Measurements from ENCODE around the gene RHOF. TPM values are rescaled to one million over a fixed set of nuclear protein-coding genes. Genes with fewer than 3 reads are reported as not detected.
A peak's percentile ranks its signal among the peaks of the same experiment; 100 is the strongest.

RHOF gene
- total and polyA plus RNA-seq, 2 of the 13 experiments (the other 11 are each of a cell fraction or from before 2014, with no cell fraction given) = 14.6 to 32.2 TPM

DNA sequence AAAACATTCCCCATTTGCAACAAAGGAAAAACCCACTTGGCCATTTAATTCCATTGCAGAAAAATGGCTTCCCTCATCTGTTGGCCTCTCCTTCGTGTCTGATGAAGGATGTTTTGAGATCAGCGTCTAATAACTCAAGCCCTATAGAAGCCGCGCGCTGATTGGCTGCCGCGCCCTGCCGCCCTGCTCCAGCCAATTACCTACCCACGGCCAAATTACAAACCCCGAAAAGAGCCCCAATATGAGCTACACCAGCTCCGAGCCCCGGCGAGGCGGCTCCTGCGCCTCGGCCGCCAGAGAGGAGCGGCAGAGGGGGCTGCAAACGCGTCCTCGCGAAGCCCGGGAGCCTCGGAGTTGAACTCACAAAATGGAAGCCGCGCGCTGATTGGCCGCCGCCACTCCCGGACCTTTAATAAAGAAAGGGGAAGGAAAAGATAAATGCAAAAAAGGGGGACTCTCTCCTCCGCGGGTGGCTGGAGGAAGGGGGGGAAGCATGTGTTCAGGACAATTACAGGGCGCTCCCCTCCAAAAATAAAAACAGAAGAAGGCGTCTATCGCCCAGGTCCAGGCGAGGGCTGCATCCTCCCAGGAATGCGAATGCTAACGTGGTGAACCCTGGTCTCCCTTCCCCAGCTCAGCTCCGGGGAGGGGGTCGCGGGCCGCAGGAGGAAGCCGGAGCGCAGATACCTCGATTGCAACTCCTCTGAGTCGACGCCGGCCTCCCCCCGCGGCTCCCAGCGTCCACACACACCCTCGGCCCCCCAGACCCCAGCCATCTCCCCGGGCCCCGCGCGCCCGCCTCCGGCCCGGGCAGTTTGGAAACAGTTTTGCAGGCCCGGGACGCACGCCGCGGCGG, 9.6 kb upstream of the RHOF start (continued):
- TF ChIP-seq ARID5B (CRISPR knock-in tag; IDR thresholded peaks at IDR 0.05) = no peak
- TF ChIP-seq NR2F1 (CRISPR knock-in tag; IDR thresholded peaks at IDR 0.05) = no peak
- TF ChIP-seq, protein P1, sequence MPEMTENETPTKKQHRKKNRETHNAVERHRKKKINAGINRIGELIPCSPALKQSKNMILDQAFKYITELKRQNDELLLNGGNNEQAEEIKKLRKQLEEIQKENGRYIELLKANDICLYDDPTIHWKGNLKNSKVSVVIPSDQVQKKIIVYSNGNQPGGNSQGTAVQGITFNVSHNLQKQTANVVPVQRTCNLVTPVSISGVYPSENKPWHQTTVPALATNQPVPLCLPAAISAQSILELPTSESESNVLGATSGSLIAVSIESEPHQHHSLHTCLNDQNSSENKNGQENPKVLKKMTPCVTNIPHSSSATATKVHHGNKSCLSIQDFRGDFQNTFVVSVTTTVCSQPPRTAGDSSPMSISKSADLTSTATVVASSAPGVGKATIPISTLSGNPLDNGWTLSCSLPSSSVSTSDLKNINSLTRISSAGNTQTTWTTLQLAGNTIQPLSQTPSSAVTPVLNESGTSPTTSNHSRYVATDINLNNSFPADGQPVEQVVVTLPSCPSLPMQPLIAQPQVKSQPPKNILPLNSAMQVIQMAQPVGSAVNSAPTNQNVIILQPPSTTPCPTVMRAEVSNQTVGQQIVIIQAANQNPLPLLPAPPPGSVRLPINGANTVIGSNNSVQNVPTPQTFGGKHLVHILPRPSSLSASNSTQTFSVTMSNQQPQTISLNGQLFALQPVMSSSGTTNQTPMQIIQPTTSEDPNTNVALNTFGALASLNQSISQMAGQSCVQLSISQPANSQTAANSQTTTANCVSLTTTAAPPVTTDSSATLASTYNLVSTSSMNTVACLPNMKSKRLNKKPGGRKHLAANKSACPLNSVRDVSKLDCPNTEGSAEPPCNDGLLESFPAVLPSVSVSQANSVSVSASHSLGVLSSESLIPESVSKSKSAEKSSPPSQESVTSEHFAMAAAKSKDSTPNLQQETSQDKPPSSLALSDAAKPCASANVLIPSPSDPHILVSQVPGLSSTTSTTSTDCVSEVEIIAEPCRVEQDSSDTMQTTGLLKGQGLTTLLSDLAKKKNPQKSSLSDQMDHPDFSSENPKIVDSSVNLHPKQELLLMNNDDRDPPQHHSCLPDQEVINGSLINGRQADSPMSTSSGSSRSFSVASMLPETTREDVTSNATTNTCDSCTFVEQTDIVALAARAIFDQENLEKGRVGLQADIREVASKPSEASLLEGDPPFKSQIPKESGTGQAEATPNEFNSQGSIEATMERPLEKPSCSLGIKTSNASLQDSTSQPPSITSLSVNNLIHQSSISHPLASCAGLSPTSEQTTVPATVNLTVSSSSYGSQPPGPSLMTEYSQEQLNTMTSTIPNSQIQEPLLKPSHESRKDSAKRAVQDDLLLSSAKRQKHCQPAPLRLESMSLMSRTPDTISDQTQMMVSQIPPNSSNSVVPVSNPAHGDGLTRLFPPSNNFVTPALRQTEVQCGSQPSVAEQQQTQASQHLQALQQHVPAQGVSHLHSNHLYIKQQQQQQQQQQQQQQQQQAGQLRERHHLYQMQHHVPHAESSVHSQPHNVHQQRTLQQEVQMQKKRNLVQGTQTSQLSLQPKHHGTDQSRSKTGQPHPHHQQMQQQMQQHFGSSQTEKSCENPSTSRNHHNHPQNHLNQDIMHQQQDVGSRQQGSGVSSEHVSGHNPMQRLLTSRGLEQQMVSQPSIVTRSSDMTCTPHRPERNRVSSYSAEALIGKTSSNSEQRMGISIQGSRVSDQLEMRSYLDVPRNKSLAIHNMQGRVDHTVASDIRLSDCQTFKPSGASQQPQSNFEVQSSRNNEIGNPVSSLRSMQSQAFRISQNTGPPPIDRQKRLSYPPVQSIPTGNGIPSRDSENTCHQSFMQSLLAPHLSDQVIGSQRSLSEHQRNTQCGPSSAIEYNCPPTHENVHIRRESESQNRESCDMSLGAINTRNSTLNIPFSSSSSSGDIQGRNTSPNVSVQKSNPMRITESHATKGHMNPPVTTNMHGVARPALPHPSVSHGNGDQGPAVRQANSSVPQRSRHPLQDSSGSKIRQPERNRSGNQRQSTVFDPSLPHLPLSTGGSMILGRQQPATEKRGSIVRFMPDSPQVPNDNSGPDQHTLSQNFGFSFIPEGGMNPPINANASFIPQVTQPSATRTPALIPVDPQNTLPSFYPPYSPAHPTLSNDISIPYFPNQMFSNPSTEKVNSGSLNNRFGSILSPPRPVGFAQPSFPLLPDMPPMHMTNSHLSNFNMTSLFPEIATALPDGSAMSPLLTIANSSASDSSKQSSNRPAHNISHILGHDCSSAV (CRISPR knock-in tag; IDR thresholded peaks at IDR 0.05; ENCODE audit: borderline replicate concordance) = no peak
- no peak for TF ChIP-seq SMARCE1 (IDR thresholded peaks at IDR 0.05; ENCODE audit: borderline replicate concordance)
- peak; percentile 68; the same call in 1 of the 2 replicates for TF ChIP-seq ZSCAN9 (CRISPR knock-in tag; IDR thresholded peaks at IDR 0.05; ENCODE audit: borderline replicate concordance)
- TF ChIP-seq, protein P2, sequence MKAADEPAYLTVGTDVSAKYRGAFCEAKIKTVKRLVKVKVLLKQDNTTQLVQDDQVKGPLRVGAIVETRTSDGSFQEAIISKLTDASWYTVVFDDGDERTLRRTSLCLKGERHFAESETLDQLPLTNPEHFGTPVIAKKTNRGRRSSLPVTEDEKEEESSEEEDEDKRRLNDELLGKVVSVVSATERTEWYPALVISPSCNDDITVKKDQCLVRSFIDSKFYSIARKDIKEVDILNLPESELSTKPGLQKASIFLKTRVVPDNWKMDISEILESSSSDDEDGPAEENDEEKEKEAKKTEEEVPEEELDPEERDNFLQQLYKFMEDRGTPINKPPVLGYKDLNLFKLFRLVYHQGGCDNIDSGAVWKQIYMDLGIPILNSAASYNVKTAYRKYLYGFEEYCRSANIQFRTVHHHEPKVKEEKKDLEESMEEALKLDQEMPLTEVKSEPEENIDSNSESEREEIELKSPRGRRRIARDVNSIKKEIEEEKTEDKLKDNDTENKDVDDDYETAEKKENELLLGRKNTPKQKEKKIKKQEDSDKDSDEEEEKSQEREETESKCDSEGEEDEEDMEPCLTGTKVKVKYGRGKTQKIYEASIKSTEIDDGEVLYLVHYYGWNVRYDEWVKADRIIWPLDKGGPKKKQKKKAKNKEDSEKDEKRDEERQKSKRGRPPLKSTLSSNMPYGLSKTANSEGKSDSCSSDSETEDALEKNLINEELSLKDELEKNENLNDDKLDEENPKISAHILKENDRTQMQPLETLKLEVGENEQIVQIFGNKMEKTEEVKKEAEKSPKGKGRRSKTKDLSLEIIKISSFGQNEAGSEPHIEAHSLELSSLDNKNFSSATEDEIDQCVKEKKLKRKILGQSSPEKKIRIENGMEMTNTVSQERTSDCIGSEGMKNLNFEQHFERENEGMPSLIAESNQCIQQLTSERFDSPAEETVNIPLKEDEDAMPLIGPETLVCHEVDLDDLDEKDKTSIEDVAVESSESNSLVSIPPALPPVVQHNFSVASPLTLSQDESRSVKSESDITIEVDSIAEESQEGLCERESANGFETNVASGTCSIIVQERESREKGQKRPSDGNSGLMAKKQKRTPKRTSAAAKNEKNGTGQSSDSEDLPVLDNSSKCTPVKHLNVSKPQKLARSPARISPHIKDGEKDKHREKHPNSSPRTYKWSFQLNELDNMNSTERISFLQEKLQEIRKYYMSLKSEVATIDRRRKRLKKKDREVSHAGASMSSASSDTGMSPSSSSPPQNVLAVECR (CRISPR knock-in tag; IDR thresholded peaks at IDR 0.05; ENCODE audit: borderline replicate concordance) = peak; percentile 20; the same call in 1 of the 2 replicates
- peak; percentile 70; the same call in 1 of the 2 replicates for TF ChIP-seq KDM2A (CRISPR knock-in tag; IDR thresholded peaks at IDR 0.05; ENCODE audit: borderline replicate concordance, low read depth)

All from HepG2 (cell line).